COLO668 (cell line): ENCODE data around the gene BCL2A1.
"Not testable (repeated sequence)": the region's sequence is repeated elsewhere in the genome, so short reads cannot be mapped to it uniquely, and the experiment has no call there.

ENCODE experiments used
- DNase-seq: peaks from one replicate; lab custom pipeline; 2025; ENCODE audit not compliant: unreplicated experiment; lab: John Stamatoyannopoulos, UW

BCL2A1 gene

DNA sequence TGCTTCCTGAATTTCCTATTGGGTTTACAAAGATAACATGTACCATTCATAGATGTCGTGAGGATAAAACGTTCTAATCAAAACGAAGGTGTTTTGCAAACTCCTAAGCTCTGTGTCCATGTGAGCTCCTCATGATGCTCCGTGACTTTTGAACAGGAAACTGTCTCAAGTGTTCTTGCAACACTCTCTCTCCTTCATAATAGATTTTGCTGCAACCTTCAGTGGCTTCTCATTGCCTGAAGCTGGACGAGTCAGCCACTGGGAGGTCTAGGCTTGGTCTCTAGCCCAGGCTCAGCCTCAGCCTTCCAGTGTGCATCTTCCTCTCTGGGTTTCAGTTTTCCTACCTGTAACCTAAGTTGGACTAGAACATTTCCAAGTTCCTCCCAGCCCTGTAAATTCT lies 18.7 kb upstream of the BCL2A1 start:
- no peak for DNase-seq

- DNase-seq, result no peak
Observed at GRCh38 chr15:79989183-79989582, 18.2 kb upstream of the BCL2A1 start.

GRCh38 chr15:79988448-79989117 lies 17.6 kb upstream of the BCL2A1 start:
- no peak for DNase-seq

DNA sequence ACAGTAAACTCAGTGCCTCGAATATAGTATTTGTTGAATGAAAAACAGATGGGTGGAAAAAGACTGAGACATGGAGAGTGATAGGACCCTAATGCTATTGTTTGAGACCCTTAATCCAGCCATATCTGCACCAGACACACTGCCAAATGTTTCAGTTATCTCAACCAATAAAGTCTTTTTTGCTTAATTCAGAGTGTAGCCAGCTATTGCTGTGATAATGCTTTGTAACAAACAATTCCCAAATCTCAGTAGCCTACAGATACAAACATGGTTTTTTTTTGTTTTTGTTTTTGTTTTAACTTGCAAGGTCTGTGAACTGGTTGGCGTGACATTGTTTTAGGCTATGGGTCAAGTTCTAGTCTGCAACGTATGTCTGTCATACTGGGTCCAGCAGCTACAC lies 17.0 kb upstream of the BCL2A1 start:
- no peak for DNase-seq

DNA sequence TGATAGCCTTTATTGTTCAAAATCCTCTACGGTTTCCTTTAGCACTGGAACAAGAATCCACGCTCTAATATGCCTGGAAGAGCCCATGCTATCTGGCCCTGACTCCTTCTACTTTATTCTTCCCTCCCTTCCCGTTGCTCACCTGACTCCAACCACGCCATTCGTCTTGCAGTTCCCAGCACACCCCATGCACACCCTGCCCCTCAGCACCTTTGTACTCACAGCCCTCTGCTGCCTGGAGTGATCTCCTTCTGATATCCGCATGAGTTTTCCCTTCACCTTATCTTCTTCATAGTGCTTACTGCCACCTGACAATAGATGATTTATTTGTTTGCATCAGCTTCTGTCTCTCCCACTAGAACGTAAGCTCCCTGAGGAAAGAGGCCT lies 16.6 kb upstream of the BCL2A1 start:
- DNase-seq, result no peak

DNA sequence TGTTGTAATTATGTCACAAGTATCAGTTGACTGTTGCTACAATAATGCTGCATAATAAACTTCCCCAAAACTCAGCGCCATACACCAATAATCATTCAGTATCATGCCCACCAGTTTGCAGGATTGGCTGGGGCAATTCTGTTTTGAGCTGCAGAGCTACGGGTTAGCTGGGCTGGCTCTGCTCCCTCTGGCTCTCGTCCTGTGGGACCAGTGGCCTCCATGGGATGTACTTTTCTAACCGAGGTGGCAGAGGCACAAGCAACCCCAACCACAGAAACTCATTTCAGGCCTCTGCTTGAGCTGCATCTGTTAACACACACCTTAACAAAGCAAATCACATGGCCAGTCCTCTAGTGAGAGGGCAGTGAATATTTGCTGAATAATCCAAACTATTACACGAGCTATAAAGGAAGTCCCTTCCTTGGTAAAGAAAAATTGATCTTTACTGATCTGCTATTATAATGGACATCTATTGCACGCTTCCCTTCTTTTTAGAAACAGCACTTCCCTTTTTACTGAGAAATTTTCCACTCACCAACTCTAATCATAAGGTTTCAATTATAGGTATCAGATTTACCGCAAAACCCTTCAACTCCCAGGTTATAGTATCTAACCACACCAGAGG lies 10.9 kb upstream of the BCL2A1 start:
- no peak for DNase-seq

- DNase-seq, result no peak
Observed at GRCh38 chr15:79978655-79979514, 7.9 kb upstream of the BCL2A1 start.

DNA sequence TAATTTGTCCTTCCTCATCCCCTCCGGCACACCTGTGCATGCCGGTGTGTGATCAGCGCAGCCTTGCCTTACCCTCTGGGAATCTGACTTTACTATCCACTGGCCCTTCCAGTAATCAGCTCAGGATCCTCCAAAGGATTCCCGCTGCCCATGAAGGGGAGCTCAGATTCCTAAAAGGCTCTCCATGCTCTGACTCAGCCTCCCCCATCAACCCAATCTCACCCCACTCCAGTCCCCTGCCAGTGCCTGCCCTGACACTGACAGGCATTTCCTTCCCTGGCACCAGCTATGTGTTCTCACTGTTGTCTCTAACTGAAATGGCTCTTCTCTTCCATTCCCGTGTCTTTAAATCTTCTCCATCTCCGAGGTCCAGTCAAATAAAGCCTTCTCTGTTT lies 7.3 kb upstream of the BCL2A1 start:
- DNase-seq, result no peak

- no peak for DNase-seq
Observed at GRCh38 chr15:79977431-79978054, 6.5 kb upstream of the BCL2A1 start.

- DNase-seq, result no peak
Observed at GRCh38 chr15:79973456-79974195, 2.6 kb upstream of the BCL2A1 start.

DNA sequence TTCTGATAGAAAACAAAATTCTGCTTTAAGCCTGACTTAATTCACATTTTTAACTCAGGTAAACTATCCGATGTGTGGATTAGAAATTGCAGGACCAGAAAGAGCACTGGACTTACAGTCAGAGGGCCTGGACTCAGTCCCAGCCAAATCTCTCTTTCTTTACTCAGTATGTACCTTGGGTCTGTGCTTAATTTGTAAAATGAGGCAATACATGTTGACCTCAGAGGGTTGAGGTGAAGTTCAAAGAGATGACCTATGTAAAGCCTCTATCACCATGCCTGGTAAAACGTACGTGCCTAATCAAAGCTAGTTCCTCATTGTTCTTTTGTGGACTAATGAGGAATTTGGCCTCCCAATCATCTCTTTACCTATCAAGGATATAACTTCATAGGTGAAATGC lies 1.9 kb upstream of the BCL2A1 start:
- DNase-seq, result no peak

- no peak for DNase-seq
Observed at GRCh38 chr15:79970181-79970580, 815 bp downstream of the BCL2A1 start.

DNA sequence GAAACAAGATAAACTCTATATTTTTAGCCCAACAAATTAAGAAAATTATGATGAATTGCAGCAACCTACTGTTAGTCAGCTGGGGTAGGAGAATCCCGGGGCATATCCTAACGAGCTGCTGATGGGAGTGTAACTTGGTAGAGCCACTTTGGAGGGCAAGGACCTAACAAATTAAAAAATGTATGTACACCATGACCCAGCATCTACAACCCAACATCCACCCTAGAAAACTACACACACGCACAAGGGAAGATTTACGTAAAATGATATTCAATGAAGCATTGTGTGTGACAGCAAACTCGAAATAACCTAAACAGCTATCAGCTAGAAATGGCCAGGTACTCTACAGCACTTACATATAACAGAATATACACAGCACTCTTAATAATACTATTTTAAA lies 1.9 kb downstream of the BCL2A1 start:
- no peak for DNase-seq

DNA sequence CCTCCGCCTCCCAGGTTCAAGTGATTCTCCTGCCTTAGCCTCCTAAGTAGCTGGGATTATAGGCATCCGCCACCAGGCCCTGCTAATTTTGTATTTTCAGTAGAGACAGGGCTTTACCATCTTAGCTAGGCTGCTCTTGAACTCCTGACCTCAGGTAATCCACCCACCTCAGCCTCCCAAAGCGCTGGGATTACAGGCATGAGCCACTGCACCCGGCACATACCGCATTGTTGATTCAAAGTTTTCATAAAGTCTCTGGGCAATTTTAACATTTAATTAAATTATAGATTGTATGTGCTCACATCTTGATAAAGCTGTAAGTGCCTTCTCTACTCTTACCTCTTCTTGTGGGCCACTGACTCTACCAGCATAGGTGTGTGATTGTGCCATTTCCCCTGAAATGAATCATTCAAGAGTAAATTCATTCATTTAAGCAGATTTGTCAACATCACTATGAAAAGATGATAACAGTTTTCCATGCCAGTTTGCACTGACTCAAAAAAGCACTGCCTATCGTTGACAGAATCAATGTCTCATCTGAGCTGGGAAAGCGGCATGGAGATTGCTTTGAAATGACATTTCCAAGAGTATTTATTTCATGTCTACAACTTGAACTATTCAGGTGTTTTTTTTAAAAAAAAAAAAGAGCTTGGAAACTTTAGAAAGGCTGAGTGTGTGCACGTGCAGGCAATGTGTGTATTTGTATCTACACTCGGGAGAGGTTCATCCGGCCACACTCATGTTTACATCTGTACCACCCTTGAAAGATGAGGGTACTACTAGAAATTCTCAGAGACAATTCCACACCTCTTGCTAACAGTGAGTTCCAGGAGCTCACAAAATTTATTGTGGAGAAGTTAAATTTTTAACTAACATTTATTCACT lies 3.5 kb downstream of the BCL2A1 start:
- no peak for DNase-seq

GRCh38 chr15:79966634-79967297 lies 4.2 kb downstream of the BCL2A1 start:
- no peak for DNase-seq

DNA sequence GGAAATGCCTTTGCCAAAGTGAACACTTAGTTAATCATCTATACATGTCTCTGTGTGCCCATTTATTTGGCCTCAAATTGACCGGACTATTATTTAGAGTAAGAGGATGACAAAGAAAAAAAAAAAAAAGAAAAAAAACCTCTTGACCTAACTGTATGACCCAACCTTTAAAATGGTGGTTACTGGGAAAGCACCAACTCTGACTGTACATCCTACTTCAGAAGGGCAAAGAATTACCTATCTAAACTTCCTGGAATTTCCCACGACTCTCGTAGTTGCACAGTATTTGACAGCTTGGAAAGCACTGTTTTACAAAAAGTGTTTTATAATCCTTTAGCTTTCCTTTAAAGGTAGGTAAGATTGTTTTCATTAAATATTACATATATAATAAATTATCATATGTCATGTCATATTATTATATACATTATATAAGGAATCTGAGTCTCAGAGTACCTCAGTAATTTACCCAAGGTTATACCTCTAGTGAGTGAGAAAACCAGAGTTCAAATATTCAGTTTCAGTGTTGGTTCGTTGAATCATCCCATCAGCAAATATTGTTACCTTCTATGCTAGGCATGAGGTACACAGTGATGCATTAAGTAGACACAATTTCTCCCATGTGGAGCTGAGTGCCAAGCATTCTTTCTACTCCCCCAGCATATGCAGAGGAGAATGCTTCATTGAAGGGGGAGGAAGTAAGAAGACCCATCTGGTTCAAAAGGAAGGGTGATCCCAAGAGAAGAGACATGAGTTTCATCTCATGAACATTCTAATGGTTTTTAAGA lies 5.0 kb downstream of the BCL2A1 start:
- no peak for DNase-seq

DNA sequence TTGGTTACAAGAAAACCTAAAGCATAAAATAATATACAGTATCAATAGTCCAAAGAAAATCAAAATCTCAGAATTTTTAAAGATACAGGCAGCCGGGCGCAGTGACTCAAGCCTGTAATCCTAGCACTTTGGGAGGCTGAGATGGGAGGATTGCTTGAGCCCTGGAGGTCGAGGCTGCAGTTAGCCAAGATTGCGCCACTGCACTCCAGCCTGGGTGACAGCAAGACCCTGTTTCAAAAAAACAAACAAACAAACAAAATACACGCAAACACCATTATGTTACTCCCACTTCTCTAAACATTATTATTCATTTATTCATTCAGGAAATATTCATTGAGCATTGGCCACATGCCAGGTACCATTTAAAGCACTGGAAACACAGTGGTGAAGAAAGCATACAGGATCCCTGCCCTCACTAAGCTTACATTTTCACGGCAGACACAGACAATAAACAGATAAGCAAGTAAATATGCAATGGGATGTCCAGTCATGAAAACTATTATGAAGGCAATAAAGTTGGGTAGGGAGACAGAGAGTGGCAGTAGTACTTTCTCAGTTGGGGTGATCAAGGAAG lies 6.7 kb downstream of the BCL2A1 start:
- DNase-seq, result no peak

DNA sequence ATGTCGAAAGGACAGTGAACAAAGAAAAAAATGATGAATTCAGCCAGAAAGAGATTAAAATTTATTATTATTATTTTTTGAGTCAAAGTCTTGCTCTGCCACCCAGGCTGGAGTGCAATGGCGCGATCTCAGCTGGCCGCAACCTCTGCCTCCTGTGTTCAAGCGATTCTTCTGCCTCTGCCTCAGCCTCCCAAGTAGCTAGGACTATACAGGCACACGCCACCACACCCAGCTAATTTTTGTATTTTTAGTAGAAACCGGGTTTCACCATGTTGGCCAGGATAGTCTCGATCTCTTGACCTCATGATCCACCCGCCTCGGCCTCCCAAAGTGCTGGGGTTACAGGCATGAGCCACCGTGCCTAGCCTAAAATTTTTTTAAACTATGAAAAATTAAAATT lies 8.1 kb downstream of the BCL2A1 start:
- DNase-seq, result not testable (repeated sequence)
